GM19455 (cell line): Measurements from ENCODE around the gene INVS.
"Not testable (repeated sequence)": the region's sequence is repeated elsewhere in the genome, so short reads cannot be mapped to it uniquely, and the experiment has no call there.

Experiments used
- ATAC-seq: cut with Tn5 transposase; IDR thresholded peaks from one replicate; pipeline ENCODE4 v1.9.1; 2021; ENCODE audit not compliant: unreplicated experiment

Gene INVS

DNA sequence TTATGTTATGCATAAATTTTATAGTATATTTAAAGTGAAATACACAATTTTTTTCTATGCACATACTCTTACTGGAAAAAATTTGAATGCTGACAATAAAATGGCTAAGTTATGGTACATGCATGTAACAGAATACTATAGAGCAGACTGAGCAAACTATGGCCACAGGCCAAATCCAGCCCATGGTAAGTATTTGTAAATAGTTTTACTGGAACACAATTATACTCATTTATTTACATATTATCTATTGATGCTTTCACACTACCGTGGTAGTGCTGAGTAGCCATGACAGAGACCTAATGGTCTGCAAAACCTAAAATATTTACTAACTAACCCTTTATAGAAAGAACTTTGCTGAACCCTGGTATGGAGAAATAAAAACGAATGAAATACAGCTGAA lies 208.0 kb downstream of the INVS start:
- ATAC-seq = no peak

DNA sequence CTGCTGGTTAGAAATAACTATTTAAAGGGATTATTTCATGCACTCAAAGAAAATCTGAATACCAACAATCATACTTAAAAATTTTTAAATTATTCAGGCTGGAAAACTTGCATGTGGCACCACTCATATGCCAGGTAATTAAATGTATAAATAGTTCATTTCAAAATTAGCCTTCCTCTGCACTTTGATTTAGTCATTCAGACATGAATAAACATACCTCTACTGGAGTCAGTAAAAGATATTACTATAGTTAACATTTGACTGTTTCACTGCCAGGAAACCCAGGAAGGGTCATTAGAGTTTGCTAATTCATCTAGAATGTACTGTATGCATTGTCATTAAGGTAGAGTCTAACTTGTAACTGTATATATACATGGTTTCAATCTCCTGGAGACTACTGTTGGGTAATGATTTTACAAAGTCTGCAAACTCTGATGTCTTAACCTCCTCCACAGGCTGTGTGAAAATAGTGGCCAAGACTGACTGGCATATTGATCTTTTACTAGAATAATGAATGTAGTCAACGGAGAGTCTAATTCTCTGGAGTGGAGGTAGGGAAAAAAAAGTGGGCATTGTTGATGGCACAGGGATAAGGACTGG lies 210.0 kb downstream of the INVS start:
- ATAC-seq = no peak

DNA sequence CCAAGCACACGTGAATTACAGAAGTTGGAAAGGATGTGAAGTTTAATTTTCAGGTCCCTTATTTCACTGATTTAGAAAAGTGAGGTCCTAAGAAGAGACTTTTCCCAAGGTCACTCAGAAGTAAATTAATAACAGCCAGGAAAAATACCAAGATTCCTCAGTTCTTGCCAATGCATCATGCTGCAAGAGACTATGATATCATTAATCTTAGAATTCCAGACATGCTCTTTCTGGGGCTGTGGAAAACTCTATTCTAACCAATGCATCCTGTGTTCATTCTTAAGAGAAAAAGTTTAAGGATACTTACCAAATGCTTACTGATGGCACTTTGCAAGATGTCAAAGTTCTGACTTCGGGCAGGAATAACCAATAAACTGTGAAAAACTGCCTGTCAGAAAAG lies 210.9 kb downstream of the INVS start:
- ATAC-seq = no peak

DNA sequence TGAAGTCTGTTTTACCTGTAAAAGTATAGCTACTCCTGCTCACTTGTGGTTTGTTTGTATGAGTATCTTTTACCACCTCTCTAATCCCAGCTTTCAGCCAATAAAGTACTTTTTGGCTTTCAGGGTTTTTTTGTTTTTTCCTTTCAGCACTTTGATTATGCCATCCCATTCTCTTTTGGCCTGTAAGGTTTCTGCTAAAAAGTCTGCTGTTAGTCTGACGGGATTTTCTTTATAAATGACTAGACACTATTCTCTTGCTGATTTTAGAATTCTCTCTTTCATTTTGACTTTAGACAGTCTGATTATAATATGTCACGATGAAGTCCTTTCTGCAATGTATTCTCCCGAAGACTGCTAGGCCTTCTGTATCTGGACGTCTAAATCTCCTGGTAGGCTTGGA lies 216.5 kb downstream of the INVS start:
- ATAC-seq = no peak

DNA sequence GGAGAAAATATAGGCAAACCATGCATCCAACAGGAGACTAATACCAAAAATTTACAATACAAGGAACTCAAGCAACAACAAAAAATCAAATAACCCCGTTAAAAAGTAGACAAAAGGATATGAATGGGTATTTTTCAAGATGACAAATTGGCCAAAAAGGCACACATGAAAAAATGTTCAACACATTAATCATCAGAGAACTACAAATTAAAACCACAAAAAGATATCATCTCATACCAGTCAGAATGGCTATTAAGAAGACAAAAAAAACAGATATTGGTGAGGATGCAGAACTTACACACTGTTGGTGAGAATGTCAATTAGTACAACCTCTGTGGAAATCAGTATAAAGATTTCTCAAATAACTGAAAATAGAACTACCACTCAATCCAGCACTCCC lies 218.7 kb downstream of the INVS start:
- ATAC-seq = no peak

DNA sequence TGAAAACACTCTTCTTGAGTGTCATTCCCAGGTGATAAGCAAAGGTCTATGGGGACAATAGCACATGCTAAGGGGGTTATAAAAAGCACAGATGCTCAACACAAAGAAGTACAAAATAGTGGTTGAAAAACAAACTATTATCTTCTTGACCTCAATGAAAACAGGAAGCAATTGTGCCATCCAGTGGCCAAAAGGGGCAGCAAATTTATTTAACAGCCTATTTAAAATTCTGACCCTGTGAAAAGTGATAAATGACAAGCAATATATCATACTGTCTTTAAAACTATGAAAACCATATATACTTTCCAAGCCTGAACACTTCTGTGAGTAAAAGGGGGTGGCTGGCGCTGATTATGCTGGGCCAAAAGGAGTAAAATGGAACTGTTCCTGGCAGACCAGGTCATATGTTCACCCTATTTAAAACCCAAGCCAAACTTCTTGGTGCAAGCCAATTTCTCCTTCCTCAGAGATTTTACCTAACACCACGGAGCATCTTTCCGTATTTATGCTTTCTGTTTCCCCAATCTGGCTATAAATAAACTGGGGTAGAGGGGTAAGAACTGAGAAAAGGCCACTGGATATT lies 224.0 kb downstream of the INVS start:
- no peak for ATAC-seq

DNA sequence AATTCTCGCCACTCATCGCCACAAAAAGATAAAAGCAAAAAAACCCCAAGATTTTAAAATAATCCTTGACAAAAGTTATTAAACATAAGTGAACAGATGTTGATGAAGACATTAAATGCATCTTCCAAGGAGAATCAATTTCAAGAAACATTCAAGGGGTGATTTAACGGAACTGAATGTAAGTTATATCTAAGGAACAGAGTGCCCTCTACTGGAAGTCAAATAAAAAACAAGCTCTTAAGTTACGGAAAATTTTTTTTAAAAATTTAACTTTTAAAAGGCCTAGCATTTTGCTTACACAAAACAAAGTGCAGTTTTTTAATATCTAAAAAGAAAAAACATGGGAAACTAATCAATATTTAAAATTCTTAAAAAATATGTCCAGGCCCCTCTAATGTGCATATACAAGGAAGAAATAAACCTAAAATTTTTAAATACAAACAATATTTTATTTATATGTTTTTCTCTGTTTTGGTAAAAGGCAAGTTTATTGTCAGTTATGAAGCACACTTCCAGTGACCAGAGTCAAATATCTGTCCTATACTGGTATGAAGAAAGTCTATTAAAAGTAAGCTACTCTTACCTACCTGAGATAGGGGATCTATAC lies 225.7 kb downstream of the INVS start:
- no peak for ATAC-seq

DNA sequence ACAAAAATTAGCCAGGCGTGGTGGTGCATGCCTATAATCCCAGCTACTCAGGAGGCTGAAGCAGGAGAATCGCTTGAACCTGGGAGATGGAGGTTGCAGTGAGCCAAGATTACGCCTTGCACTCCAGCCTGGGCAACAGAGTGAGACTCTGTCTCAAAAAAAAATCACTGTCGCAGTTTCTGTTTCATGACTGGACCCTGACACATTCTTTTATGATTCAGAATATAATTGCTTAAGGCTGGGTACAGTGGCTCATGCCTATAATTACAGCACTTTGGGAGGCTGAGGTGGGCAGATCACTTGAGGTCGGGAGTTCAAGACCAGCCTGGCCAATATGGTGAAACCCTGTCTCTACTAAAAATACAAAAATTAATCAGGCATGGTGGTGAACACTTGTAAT lies 239.7 kb downstream of the INVS start:
- not testable (repeated sequence) for ATAC-seq

DNA sequence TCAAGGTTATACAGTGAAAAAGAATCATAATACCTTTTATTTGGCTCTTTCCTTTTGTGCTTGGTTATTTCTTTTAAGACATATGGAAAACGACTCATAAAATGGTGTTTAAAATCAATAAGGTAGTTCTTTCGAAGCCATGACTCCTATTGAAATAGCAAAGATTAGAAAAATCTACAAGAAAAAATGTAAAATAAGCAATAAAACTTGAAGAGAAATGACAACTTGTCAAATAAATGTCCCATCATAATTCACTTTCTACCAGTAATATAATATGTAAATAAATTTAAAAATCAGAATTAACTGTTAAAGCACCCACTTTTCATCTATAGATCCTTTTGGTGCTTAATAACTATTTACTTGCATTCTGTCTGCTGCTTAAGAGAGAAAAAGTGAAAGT lies 241.2 kb downstream of the INVS start:
- ATAC-seq = no peak

DNA sequence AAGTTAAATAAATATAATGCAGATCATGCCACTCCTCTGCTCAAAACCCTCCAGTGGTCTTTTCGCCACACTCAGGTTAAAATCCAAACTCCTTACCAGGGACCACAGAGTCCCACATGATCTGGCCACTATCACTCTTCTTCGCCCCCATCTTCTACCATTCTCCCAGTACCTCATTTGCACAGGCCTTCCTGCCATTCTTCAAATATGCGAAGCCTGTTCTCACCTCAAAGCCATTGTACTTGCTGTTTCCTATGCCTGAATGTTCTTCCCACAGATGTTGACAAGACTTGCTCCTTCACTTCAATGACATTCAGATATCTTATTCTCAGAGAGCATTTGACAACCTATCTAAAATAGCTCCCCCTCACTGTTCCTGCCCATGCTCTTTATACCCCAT lies 242.8 kb downstream of the INVS start:
- ATAC-seq = no peak

DNA sequence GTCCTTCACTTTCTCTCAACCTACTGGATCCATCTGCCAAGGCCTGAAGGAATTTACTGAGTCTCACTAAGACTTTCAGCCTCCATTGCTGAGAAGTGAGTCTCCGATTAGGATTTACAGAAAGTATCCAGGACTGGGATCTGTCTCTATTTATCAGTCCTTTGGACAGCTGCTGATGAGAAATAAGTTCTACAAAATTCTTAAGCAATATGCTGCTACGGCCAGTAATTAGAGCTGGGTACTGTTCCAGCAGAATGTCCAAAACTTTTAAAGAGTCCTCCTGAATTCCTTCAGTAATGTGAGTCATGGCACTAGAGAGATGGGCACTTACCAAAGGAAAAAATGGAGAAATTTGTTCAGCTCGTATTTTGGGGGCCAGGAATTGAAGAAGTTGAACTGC lies 247.8 kb downstream of the INVS start:
- no peak for ATAC-seq

DNA sequence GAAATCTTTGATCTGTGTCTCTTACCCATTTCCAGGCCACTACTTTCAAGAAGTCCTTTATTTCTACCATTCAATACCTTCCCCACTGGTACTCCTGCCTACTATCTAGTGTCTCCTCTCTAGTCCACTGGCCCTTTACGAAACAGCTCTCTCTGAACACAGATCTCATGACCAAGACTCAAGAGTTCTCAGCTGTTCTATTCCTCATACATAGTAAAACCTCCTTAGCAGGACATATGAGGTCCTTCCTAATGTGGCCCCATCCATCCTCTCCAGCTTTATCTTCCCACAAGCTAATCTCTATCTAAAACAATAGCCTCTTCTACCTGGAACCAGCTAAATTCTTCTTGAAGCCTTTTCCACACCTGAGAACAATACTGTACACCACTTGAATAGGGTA lies 251.1 kb downstream of the INVS start:
- no peak for ATAC-seq
